ENCODE results near the gene TRPM4.

DNA sequence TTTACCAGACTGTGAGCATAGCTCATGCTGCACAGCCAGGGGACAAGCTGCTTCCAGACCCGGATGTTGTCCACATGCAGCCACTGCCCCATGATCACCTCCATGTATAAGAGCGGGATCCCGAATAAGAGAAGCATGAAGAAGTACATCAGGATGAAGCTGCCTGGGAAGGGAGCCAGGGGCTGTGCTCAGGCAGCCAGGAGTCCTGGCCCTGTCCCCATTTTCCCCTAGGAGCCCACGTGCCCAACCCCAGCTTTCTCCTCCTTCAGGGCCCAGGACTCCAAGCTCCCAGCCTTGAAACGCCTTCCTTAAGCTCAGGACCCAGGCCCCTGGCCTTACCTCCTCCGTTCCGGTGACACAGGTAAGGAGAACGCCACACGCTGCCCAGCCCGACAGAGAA is 98.1 kb downstream of the TRPM4 start:
- TF ChIP-seq, protein P1, sequence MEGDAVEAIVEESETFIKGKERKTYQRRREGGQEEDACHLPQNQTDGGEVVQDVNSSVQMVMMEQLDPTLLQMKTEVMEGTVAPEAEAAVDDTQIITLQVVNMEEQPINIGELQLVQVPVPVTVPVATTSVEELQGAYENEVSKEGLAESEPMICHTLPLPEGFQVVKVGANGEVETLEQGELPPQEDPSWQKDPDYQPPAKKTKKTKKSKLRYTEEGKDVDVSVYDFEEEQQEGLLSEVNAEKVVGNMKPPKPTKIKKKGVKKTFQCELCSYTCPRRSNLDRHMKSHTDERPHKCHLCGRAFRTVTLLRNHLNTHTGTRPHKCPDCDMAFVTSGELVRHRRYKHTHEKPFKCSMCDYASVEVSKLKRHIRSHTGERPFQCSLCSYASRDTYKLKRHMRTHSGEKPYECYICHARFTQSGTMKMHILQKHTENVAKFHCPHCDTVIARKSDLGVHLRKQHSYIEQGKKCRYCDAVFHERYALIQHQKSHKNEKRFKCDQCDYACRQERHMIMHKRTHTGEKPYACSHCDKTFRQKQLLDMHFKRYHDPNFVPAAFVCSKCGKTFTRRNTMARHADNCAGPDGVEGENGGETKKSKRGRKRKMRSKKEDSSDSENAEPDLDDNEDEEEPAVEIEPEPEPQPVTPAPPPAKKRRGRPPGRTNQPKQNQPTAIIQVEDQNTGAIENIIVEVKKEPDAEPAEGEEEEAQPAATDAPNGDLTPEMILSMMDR (IDR thresholded peaks at IDR 0.05; ENCODE audit: low read length): no peak
- no peak for TF ChIP-seq EZH2 (optimal IDR thresholded peaks at IDR 0.05; ENCODE audit: low read depth, low read length)
- no peak for TF ChIP-seq EZH2phosphoT487 (IDR thresholded peaks at IDR 0.05; ENCODE audit: low read length)

Data from MM.1S (cell line).